ENCODE measurements around the gene TRPV2. TPM values are rescaled to one million over a fixed set of nuclear protein-coding genes. Genes with fewer than 3 reads are reported as not detected.

Gene TRPV2
- polyA plus RNA-seq, 4 donors: 1.7 to 3.8 (median 3.1) TPM

DNA sequence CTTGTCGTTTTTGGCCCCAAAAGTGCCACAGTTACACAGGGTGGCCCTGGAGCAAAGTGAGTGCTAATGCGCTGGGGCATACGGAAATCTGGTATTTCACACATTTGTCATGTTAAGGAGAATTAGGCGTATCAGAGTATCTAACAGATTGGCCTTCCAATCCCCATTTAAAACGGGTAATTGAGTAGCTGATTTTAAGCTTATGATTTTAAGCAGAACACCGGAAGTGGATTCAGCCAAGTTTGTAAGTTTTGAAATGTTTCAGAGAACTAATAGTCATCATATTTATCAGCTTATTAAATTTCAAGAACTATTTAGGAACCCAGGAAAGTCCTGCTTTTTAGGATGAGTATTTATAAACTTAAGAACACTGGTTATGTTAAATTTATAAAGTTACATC is 57.2 kb downstream of the TRPV2 start:
- DNase-seq (ENCODE audit: low read depth in 4 of 4, low spot score in 3 of 4): no peak

DNA sequence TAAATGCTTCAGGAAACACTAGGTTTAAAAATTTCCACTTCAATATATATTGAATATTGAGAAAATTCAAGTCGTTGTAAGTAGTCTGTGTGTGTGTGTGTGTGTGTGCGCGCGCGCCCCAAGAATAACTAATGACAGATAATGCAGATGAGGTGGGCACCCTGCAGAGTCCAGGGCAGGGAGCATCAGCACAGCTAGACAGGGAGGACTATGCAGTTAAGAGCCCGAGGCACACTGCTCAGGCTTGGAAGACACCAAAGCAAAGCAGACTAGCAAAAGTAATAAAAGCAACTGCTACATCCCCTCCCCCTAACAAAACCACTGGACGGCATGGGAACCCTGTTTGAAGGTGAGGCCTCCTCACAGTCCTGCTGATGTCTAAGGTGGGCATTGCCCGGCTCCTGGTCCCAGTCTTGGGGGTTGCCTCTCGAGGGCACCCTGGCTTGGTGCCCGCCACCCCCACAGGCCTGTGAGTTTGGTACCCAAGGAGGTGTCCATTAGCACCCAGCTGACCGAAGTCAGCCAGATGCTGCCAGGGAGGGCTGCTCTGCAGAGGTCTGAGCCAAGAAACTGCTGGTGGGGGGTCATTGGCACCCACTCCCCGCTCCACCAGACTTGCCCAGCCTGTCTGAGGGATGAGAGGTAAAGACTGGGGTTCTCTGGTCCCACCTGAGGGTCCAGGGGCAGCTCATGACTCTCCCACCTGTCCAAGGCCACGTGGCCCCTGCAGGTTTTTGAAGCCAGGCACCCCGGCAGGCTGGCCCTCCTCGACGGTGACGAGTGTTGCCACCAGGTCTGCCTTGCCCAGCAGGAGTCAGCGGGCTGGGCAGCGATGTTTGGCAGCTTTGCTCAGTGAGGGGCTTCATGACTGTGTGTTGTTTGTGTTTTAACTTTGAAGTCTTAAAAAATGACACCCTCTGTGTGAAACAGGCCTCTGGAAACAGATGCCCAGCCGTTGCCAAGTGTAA is 58.0 kb downstream of the TRPV2 start:
- DNase-seq (ENCODE audit: low read depth in 4 of 4, low spot score in 3 of 4): no peak

DNA sequence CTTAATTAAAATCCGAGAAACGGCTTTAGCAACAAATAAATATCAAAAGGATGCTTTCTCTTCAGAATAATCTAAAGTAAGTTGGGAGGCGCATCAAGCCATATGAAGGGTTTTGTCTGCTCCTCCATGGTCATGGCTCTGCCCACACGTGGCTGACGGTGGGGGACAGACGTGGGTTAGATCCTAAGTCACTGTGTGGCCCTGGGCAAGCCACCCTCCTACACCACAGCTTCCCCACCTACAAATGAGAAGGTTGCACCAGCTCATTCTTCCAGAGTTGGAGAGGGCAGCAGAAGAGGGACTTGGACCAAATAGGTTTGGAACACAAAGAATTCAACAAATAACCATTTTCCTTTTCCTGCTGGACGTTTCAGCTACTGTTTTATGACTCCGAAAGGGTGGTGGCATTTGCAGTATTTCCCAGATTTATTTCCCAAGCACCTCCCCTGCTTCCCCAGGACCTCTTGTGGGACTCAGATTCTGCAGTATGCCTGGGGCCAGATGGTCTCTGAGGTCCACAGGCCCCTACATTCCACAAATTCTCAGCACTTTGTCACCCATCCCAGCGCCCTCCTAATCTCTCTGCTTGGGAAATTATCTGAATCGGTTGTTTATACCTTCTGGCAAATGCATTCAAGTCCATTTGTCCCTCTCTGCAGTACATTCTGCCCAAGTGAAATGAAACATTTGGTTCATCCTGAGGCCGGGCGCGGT is 58.8 kb downstream of the TRPV2 start:
- no peak for DNase-seq (ENCODE audit: low read depth in 4 of 4, low spot score in 3 of 4)

- no peak for DNase-seq (ENCODE audit: low read depth in 4 of 4, low spot score in 3 of 4)
These were observed 59.9 kb downstream of the TRPV2 start for GRCh38 chr17:16475179-16475704.

- DNase-seq (ENCODE audit: low read depth in 4 of 4, low spot score in 3 of 4): no peak
These were observed 61.9 kb downstream of the TRPV2 start for GRCh38 chr17:16477255-16477654.

- DNase-seq (ENCODE audit: low read depth in 4 of 4, low spot score in 3 of 4): no peak
These were observed 62.3 kb downstream of the TRPV2 start for GRCh38 chr17:16477666-16478065.

- no peak for DNase-seq (ENCODE audit: low read depth in 4 of 4, low spot score in 3 of 4)
These were observed 63.3 kb downstream of the TRPV2 start for GRCh38 chr17:16478649-16479048.

- no peak for DNase-seq (ENCODE audit: low read depth in 4 of 4, low spot score in 3 of 4)
These were observed 63.9 kb downstream of the TRPV2 start for GRCh38 chr17:16479264-16479663.

DNA sequence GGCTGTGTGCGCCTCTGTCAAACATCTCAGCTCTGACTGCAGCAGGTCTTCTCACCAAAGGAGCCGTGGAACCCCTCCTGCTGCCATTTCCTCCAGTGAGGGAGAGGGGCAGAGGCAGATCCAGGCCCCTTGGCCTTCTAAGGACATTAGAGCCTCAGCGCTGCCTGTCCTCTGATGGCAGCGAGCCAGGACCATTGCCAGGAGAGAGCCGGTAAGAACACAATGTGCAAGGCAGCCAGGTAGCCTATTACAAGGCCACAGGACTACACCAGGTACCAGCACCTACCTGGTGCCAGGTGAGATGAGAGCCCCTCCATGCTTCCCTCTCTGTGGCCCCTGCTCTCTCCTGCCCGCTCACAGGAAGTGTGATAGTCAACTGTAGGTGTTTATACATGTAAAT is 65.6 kb downstream of the TRPV2 start:
- no peak for DNase-seq (ENCODE audit: low read depth in 4 of 4, low spot score in 3 of 4)

DNA sequence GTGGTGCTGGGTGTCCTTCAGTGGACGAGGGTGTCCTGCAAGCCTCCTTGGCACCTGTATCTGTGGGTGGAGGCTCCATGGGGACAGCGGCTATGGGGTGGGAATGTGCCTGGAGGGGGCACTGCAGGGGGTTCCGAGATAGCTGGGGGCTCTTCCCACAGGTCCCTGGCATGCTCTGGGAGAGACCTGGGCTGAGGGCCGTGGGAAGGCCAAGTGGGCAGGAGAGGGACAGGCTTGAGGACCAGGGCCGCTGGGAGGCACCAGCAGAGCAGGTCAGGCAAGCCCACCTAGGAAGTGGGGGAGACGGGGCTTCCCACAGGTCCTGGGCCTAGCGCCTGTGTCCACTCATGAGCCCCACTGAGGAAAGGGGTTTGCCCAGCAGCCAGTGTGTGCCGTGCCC is 66.9 kb downstream of the TRPV2 start:
- DNase-seq (ENCODE audit: low read depth in 4 of 4, low spot score in 3 of 4): no peak

GRCh38 chr17:16483021-16483645 is 67.8 kb downstream of the TRPV2 start:
- no peak for DNase-seq (ENCODE audit: low read depth in 4 of 4, low spot score in 3 of 4)

DNA sequence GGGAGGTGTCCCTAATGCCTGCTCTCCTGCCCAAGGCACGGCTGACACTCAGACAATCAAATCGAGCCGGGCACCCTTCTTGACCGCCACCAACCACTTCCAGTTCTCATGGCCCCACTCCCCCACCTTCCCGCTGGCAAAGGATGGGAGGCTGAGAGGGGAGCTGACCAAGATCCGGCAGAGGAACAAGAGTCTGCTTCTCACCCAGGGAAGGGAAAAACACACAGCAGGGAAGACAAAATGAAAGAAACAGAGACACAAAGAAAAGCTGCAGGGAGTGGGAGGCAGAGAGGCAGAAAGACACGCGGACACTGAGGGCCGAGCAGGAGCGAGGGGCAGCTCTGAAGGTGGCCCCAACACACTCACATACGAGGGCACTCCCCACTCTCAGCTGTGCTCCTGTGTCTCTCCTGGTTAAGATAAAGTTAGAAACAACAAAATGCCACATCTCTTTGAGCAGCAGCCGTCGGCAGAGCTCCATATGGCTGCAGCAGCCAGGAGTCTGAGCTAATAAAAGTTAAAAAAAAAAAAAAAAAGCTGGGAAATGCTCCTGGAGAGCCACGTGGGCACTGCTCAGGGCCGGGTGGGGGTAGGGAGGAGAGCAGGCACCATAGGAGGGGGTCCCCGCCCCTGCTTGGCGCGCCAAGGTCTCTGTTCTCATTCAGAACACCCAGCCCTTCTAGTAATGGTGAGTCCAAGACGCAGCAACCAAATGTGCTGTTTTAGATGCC is 69.2 kb downstream of the TRPV2 start:
- no peak for DNase-seq (ENCODE audit: low read depth in 4 of 4, low spot score in 3 of 4)

Other genes with a start within 250 kb of the TRPV2 start
- 100 to 1,000 TPM in 3 of 4 donors, 10 to 100 TPM in 1; 66.5 to 109 (median 108) TPM for gene NCOR1, start 200.0 kb upstream of the TRPV2 start, polyA plus RNA-seq (ENCODE audit: insufficient read length in 4 of 4)
- gene PIGL, start 198.4 kb upstream of the TRPV2 start, polyA plus RNA-seq (ENCODE audit: insufficient read length in 4 of 4): 10 to 100 TPM; 24.9 to 42.3 (median 28.4) TPM
- gene CENPV, start 62.1 kb upstream of the TRPV2 start, polyA plus RNA-seq (ENCODE audit: insufficient read length in 4 of 4): 10 to 100 TPM; 46.6 to 83.9 (median 72.6) TPM
- 1,000 to 10,000 TPM; 1,845 to 2,180 (median 2,039) TPM for gene UBB, start 34.5 kb upstream of the TRPV2 start, polyA plus RNA-seq (ENCODE audit: insufficient read length in 4 of 4)
- 10 to 100 TPM in 1 of 4 donors, 1 to 10 TPM in 3; 4.7 to 13.1 (median 5.0) TPM for gene LRRC75A, start 76.6 kb downstream of the TRPV2 start, polyA plus RNA-seq (ENCODE audit: insufficient read length in 4 of 4)
- 10 to 100 TPM in 3 of 4 donors, 1 to 10 TPM in 1; 9.8 to 12.4 (median 10.8) TPM for gene ZNF287, start 153.6 kb downstream of the TRPV2 start, polyA plus RNA-seq (ENCODE audit: insufficient read length in 4 of 4)
- 10 to 100 TPM; 10.2 to 17.4 (median 13.0) TPM for gene ZNF624, start 238.3 kb downstream of the TRPV2 start, polyA plus RNA-seq (ENCODE audit: insufficient read length in 4 of 4)